Activated CD4-positive, alpha-beta T cell treated with anti-CD3 and anti-CD28 coated beads, Interleukin-2, amount 10 ng/mL, durations not matched to agents 24 days and 14 days (primary cell): ENCODE results near the gene FCHSD1. TPM values are rescaled to one million over a fixed set of nuclear protein-coding genes. Genes with fewer than 3 reads are reported as not detected.

Experiments
- DNase-seq: peaks from one replicate; pipeline ENCODE4 v3.0.0; 2022
- H3K27ac Mint-ChIP-seq: one replicate; pipeline ENCODE4 v1.8.0; 2022; ENCODE audit warnings: mild to moderate bottlenecking, mixed read lengths
- H3K27me3 Mint-ChIP-seq: one replicate; pipeline ENCODE4 v1.8.0; 2022; ENCODE audit warnings: mixed read lengths
- H3K36me3 Mint-ChIP-seq: one replicate; pipeline ENCODE4 v1.8.0; 2022; ENCODE audit warnings: low read depth, mild to moderate bottlenecking, mixed read lengths
- H3K4me1 Mint-ChIP-seq: one replicate; pipeline ENCODE4 v1.8.0; 2021; ENCODE audit warnings: mixed read lengths
- H3K4me3 Mint-ChIP-seq: one replicate; pipeline ENCODE4 v1.8.0; 2022; ENCODE audit warnings: mild to moderate bottlenecking, moderate library complexity, mixed read lengths
- H3K9me3 Mint-ChIP-seq: one replicate; pipeline ENCODE4 v1.8.0; 2021; ENCODE audit warnings: mixed read lengths
- intact Hi-C: fragments of 100-400 bp; cut with micrococcal nuclease; formaldehyde crosslinking; loops from one replicate; pipeline ENCODE4 v1.15.1; 2023
- total RNA-seq: library from RNA; stranded (reverse); gene quantifications from 2 replicates; pipeline ENCODE4 v1.2.3, GENCODE V29; 2022

Gene FCHSD1
- total RNA-seq, 1 donor from 2014 or later = 33.1 TPM

DNA sequence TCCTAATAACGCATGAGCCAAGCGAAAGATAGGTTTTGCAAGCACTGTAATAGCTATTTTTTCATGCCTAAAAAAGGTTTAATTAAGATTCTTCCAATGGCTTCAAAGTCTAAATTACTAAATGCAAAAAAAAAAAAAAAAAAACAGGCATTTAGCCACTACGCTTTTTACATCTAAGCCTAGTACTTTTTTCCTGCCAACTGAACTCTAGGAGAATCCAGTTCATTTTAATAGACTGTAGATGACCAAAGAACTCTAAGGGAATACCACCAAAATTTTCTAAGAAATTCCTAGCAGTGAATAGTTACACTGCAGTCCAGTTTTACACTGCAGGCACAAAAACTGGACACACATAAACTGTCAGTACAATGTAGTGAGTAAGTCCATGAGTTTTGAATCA is 42.2 kb downstream of the FCHSD1 start:
- Mint-ChIP-seq H3K9me3 (no peaks in the 10 kb centered on the region), H3K4me3 (peak overlapping the region; percentile 60), H3K27me3 (no peaks in the 10 kb centered on the region), H3K4me1 (peaks cover 71% of the 10 kb centered on the region), H3K27ac (no peak overlapping the region), H3K36me3 (peaks cover 44% of the 10 kb centered on the region)
- intact Hi-C loops = no loop called here
- DNase-seq = no peak

DNA sequence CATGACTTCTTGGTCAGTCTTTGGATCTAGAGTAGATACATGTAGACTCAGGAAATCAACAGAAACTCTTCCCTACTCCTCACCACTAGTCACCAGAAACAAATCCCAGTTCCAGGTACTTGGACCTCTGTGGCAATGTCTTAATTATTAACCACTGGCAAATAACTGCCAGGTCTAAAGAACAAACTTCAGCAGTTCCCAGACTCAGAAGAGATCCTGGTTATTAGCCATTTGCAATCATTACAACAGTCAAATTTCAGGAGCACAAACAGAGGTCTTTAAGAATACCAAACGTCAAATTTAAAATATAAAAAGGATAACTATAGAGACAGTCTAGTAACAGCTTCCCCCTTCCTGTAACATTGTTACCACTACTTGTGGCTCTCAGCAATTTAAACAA is 42.7 kb downstream of the FCHSD1 start:
- peaks cover 43% of the 10 kb centered on the region for H3K36me3 Mint-ChIP-seq
- H3K4me3 Mint-ChIP-seq = peak overlapping the region; percentile 60
- H3K9me3 Mint-ChIP-seq = no peaks in the 10 kb centered on the region
- DNase-seq = no peak
- H3K27me3 Mint-ChIP-seq = no peaks in the 10 kb centered on the region
- peak overlapping the region; percentile 82 for H3K27ac Mint-ChIP-seq
- H3K4me1 Mint-ChIP-seq = peaks cover 72% of the 10 kb centered on the region
- intact Hi-C loops = no loop called here

DNA sequence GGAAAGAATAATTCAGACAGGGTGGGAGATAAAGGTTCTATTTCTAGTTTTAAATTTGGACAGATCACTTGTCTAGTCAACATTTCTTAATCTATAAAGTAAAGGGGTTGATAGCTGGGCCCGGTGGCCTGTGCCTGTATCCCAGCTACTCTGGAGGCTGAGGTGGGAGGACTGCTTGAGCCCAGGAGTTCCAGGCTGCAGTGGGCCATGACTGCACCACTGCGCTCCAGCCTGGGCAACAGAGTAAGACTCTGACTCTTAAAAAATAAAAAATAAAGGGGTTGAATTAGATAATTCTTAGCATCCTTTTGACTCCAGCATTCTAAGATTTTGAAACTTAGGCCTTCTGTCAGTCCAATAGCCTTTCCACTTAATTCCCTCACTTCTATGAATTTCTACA is 43.2 kb downstream of the FCHSD1 start:
- peaks cover 69% of the 10 kb centered on the region for H3K4me1 Mint-ChIP-seq

DNA sequence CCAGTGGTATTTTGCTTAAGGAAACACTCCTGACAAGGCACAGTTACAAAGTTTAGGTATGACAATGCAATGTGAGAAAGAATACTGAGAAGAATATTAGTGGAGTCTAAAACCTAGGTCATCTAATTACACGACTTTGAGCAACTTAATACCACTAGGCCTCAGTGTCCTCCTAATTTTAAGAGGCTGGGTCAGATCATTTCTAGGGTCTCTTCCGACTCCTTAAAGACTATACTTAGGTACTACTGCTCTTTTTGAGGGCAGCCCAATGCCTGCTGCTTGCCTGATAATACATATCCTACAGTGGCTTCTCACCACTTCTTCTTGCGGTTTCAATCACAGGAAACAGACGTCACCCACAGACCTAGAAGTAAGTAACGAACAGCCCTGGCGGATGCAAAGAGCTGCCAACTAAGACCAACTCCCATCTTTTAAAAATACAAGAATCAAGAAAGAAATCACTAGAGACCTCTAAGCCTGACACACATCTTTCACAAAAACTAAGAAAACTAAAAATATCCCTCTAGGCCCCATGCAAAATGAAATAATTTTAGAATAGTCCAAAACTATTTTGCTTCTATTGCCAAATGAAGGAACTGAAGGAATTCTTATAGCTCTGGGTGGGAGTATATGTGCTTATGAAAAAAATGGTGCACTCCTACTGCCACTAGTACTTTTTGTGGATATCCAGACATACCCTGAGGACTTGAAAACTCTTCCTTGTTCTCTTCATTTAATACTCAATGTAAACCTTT is 45.5 kb downstream of the FCHSD1 start:
- peak overlapping the region; percentile 97 for H3K27ac Mint-ChIP-seq
- H3K36me3 Mint-ChIP-seq = peaks cover 26% of the 10 kb centered on the region
- H3K4me1 Mint-ChIP-seq = peaks cover 68% of the 10 kb centered on the region
- no peaks in the 10 kb centered on the region for H3K9me3 Mint-ChIP-seq
- peak; percentile 93 for DNase-seq
- intact Hi-C loops = loop anchor here (1.0 kb wide), 3 partner anchors 8 to 14 kb away; no protein-coding TSS in a partner anchor
- H3K4me3 Mint-ChIP-seq = peak overlapping the region; percentile 84
- H3K27me3 Mint-ChIP-seq = no peaks in the 10 kb centered on the region

More for the DNA sequence above, 43.2 kb downstream of the FCHSD1 start:
- Mint-ChIP-seq H3K27me3 (no peaks in the 10 kb centered on the region), H3K36me3 (peaks cover 39% of the 10 kb centered on the region), H3K27ac (peak overlapping the region; percentile 82), H3K4me3 (peak overlapping the region; percentile 60), H3K9me3 (no peaks in the 10 kb centered on the region)
- no peak for DNase-seq
- intact Hi-C loops = no loop called here

DNA sequence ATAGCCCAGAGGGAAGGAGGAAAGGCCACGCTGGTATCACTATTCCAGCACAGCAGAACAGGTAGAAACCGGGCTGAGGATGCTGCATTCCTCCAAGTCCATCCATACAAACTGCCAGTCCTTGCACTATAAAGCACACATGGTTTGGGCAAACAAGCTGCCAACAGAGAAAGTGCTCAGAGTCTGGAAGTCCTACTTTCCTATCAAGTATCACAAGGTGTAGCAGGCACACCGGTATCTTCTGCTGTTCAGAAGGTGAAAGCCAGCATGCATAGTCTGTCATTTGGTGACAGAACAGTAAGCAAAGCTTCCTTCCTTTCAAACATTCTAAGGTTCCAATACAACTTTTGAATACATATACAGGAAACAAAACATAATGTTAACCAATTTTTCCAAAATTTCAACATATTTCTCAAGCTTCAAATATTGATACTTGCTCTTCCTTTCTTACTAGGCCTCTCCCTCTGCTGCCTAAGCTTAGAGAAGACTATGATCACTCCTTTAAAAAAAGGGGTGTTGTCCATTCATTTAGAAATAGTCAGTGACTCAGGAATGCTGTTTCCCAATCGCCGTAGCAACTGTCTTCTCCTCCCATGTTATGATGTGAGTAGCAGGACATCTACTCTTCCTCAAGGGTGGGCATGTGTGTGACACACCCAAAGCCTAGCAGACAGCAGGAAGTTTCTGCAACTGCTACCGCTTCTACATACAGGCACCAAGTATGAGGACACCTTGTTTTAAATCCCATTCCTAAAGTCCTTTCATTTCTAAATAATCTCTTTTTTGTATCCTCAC is 47.1 kb downstream of the FCHSD1 start:
- Mint-ChIP-seq H3K4me1 (peaks cover 71% of the 10 kb centered on the region), H3K9me3 (no peaks in the 10 kb centered on the region), H3K27me3 (no peaks in the 10 kb centered on the region), H3K36me3 (peaks cover 15% of the 10 kb centered on the region), H3K4me3 (peak overlapping the region; percentile 70), H3K27ac (peak overlapping the region; percentile 77)
- DNase-seq = peak; percentile 72
- intact Hi-C loops = no loop called here

DNA sequence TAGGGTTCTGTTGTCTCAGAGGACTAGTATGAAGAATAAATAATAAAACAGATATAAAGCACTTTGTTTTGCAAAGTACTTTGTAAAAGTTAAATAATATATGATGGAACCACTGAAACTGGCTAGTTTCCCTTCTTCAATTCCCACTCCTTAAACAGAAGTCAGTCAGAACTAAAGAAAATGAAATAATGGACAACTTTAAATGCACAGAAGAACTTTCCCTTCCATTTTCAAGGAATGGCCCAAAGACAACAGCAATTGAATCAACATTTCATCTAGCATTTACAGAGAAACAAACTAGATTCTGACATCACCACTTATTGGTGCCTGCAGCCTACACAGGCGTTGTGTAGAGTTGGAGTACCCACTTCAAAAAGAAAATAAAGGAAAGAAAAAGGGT is 48.6 kb downstream of the FCHSD1 start:
- Mint-ChIP-seq H3K36me3 (peaks cover 10% of the 10 kb centered on the region), H3K4me1 (peaks cover 68% of the 10 kb centered on the region), H3K27ac (peak overlapping the region; percentile 79), H3K9me3 (no peaks in the 10 kb centered on the region), H3K27me3 (no peaks in the 10 kb centered on the region), H3K4me3 (peak overlapping the region; percentile 54)
- DNase-seq = no peak
- intact Hi-C loops = no loop called here

DNA sequence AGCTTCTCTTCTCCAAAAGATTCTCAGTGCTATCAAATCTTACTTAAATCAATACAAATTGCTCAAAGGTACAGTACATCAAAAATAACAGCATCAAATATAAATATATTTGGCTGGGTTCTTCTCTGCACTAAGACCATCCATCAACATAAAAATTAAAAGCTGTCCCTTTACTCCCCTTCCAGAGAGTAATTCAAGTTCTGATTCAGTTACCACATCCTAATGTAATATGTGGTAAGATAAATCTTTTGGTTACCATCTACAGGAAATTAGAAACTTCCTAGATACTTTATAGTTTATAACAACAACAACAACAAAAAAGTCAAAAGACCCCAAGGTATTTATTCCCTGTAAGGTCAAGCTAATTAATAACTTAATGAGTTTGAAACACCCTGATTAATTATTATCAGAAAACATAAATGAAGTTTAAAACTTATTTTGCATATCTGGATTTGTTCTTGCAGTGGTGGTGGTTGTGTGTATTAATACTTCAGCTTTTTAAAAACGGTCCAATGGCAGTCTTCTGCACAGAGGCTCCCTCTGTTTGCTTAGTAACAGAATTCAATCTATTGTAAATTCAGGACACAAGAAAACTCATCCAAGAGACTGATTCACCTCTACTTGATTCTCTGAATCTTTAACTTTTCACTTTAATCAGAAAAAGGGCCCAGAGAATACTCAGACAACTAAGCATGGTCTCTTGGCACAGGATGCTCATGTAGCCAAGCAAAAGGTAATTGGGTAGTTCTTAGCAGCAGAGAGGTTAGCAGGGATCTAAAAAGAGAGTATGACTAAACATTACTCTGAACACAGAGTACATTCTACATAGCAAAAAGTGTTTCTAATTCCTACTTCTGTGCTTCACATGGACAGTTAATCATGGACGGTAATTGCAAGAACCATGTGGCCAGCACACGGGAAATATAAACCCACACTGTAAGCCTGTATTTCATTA is 52.5 kb downstream of the FCHSD1 start:
- Mint-ChIP-seq H3K4me3 (no peak overlapping the region), H3K4me1 (peaks cover 54% of the 10 kb centered on the region), H3K36me3 (peaks cover 11% of the 10 kb centered on the region), H3K27me3 (no peaks in the 10 kb centered on the region), H3K9me3 (no peaks in the 10 kb centered on the region), H3K27ac (peak overlapping the region; percentile 52)
- intact Hi-C loops = no loop called here
- no peak for DNase-seq

DNA sequence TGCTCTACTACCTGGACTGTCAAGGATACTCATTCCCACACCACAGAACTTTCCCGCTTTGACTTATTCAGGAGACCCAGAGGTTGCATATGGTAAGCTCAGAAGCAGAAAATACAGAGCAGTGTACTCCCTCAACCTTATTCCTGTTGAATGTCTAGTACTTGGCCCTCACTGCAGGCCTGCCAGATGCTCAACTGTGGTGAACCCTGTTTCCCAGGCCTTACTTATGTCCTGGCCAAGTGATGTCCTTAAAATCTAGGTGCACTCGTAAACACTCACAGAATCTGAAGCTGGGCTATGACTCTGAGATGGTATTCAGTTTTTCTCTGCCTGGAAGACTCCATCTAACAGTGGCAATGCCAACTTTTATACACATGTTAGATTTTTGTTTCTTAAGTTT is 53.4 kb downstream of the FCHSD1 start:
- Mint-ChIP-seq H3K9me3 (no peaks in the 10 kb centered on the region), H3K4me1 (peaks cover 56% of the 10 kb centered on the region), H3K36me3 (peaks cover 12% of the 10 kb centered on the region), H3K27ac (peak overlapping the region; percentile 47), H3K27me3 (no peaks in the 10 kb centered on the region), H3K4me3 (peak overlapping the region; percentile 32)
- no peak for DNase-seq
- intact Hi-C loops = loop anchor here (1.0 kb wide), 1 partner anchor 7 kb away; no protein-coding TSS in a partner anchor

DNA sequence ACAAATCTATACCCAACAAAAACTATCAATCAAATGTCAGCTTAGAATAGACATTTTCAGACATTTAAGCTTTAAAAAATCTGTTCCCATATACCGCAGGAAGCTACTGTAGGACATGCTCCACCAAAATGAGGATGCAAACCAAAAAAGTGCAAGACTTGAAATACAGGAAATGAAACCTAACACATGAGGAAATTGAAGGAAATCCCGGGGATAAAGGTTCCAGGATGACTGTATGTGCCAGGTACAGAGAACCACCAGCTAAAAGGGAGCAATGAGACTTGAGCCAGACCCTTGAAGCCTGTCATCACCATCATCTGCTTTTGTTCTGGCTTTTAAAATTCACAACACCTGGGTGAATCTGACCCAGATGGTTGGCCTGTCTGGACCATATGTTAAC is 53.8 kb downstream of the FCHSD1 start:
- intact Hi-C loops = loop anchor here (1.0 kb wide), 1 partner anchor 8 kb away; no protein-coding TSS in a partner anchor
- no peaks in the 10 kb centered on the region for H3K9me3 Mint-ChIP-seq
- H3K4me1 Mint-ChIP-seq = peaks cover 56% of the 10 kb centered on the region
- H3K4me3 Mint-ChIP-seq = peak overlapping the region; percentile 32
- peaks cover 15% of the 10 kb centered on the region for H3K36me3 Mint-ChIP-seq
- peak overlapping the region; percentile 47 for H3K27ac Mint-ChIP-seq
- no peaks in the 10 kb centered on the region for H3K27me3 Mint-ChIP-seq
- no peak for DNase-seq

DNA sequence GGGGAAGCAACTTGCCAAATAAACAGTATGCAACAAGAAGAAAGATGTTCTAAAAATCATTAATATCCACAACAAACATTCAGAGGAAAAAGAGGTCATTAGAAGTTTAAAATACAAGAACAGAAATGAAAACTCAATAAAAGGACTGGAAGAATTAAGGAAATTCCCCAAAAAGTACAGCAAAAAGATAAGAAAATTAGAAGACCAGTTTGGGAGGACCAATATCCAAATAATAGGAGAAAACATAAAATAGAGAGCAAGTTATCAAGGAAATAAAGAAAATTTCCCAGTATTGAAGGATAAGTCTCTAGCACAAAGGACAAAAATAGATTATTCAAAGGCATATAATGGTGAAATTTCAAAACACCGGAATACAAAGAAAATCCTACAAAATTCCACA is 54.4 kb downstream of the FCHSD1 start:
- intact Hi-C loops = loop anchor here (1.0 kb wide), 1 partner anchor 8 kb away; no protein-coding TSS in a partner anchor
- no peak for DNase-seq
- peaks cover 57% of the 10 kb centered on the region for H3K4me1 Mint-ChIP-seq
- H3K27ac Mint-ChIP-seq = peak overlapping the region; percentile 14
- H3K9me3 Mint-ChIP-seq = no peaks in the 10 kb centered on the region
- no peaks in the 10 kb centered on the region for H3K27me3 Mint-ChIP-seq
- H3K36me3 Mint-ChIP-seq = peaks cover 15% of the 10 kb centered on the region
- H3K4me3 Mint-ChIP-seq = no peak overlapping the region

DNA sequence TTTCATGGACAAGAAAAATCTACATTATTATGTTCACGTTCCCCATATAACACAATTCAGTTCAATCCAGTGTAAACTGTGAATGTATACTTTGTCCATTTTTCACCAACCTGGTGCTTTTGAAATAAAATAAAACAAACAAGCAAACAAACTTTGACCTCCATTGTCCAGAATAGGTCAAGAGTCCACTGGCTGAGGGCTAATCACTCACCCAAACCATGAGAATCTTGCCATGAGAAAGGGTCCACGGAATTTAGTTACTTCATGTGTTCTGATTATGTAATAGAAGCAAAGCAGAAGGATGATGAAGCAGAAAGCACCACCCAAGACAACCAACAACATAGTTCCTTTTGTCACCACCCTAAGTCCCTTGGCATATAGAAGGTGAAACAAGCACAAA is 61.1 kb downstream of the FCHSD1 start:
- H3K4me1 Mint-ChIP-seq = peaks cover 33% of the 10 kb centered on the region
- intact Hi-C loops = no loop called here
- no peak for DNase-seq
- H3K36me3 Mint-ChIP-seq = peaks cover 36% of the 10 kb centered on the region
- no peaks in the 10 kb centered on the region for H3K27me3 Mint-ChIP-seq
- H3K27ac Mint-ChIP-seq = no peak overlapping the region
- H3K9me3 Mint-ChIP-seq = no peaks in the 10 kb centered on the region
- H3K4me3 Mint-ChIP-seq = no peak overlapping the region
